Activated naive CD8-positive, alpha-beta T cell (primary cell): ENCODE measurements around the gene HES3.

Experiments used
- H3K27ac Mint-ChIP-seq: one replicate; pipeline ENCODE4 v1.8.0; 2021; ENCODE audit warnings: mixed read lengths
- H3K27me3 Mint-ChIP-seq: one replicate; pipeline ENCODE4 v1.8.0; 2021; ENCODE audit warnings: mixed read lengths
- H3K36me3 Mint-ChIP-seq: one replicate; pipeline ENCODE4 v1.8.0; 2021; ENCODE audit warnings: mixed read lengths
- H3K4me1 Mint-ChIP-seq: one replicate; pipeline ENCODE4 v1.8.0; 2021; ENCODE audit warnings: low read depth, mixed read lengths
- H3K4me3 Mint-ChIP-seq: one replicate; pipeline ENCODE4 v1.8.0; 2021; ENCODE audit warnings: mild to moderate bottlenecking, mixed read lengths
- H3K9me3 Mint-ChIP-seq: one replicate; pipeline ENCODE4 v1.8.0; 2021; ENCODE audit warnings: low read depth, mixed read lengths

Gene HES3

DNA sequence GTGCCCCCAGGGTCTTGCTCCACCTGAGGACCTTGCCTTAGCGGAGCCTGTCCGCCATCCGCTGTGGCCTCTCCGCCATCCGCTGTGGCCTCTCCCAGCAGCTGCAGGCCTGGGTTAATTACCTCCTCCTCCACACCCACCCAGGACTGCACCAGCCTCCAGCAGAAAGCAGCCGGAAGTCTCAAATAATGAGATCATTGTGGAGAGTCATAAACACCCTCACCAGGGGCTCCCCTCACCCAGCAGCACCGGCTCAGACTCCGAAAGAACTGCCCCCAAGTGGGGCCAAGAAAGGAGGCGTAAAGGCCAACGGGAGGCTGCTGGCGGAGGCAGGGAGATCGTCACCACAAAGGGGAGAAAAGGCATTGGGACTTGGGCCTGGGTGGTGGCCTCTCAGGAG is 27.6 kb downstream of the HES3 start:
- Mint-ChIP-seq H3K4me3 (no peak overlapping the region), H3K36me3 (no peaks in the 10 kb centered on the region), H3K4me1 (no peaks in the 10 kb centered on the region), H3K9me3 (no peaks in the 10 kb centered on the region), H3K27ac (no peak overlapping the region), H3K27me3 (no peaks in the 10 kb centered on the region)

GRCh38 chr1:6272452-6272851 is 28.5 kb downstream of the HES3 start:
- H3K36me3 Mint-ChIP-seq = no peaks in the 10 kb centered on the region
- no peaks in the 10 kb centered on the region for H3K9me3 Mint-ChIP-seq
- no peak overlapping the region for H3K4me3 Mint-ChIP-seq
- no peaks in the 10 kb centered on the region for H3K4me1 Mint-ChIP-seq
- no peak overlapping the region for H3K27ac Mint-ChIP-seq
- no peaks in the 10 kb centered on the region for H3K27me3 Mint-ChIP-seq

GRCh38 chr1:6272868-6273267 is 28.9 kb downstream of the HES3 start:
- Mint-ChIP-seq H3K27me3 (no peaks in the 10 kb centered on the region), H3K4me1 (no peaks in the 10 kb centered on the region), H3K9me3 (no peaks in the 10 kb centered on the region), H3K4me3 (no peak overlapping the region), H3K27ac (no peak overlapping the region), H3K36me3 (no peaks in the 10 kb centered on the region)

DNA sequence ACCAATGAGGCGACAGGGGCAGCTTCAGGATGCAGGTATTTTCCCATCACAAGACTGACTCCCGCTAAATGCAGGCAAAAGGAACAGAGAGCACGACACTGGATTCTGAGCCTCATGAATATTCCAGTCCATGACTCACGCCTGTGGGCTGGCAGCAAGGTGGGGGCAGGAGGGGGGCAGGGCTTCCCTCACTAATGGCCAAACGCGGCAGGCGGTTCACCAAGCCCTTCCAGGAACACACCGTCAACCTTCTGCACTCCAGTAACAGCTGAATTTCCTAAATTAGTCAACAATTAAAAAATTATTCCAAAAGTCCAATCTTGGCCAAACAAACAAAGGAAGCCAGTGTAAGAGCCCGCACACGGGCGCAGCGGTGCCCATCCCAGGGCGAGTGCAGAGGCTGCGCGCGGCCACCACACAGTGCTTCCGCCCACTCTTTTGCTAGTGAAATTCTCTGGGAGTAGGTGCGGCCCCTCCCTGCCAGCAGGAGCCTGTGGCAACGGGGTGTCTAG is 29.5 kb downstream of the HES3 start:
- Mint-ChIP-seq H3K27me3 (no peaks in the 10 kb centered on the region), H3K4me3 (no peak overlapping the region), H3K27ac (no peak overlapping the region), H3K9me3 (no peaks in the 10 kb centered on the region), H3K4me1 (no peaks in the 10 kb centered on the region), H3K36me3 (no peaks in the 10 kb centered on the region)

GRCh38 chr1:6274102-6274501 is 30.1 kb downstream of the HES3 start:
- Mint-ChIP-seq H3K9me3 (no peaks in the 10 kb centered on the region), H3K36me3 (no peaks in the 10 kb centered on the region), H3K4me3 (no peak overlapping the region), H3K27me3 (no peaks in the 10 kb centered on the region), H3K4me1 (no peaks in the 10 kb centered on the region), H3K27ac (no peak overlapping the region)

- Mint-ChIP-seq H3K27ac (no peak overlapping the region), H3K36me3 (no peaks in the 10 kb centered on the region), H3K9me3 (no peaks in the 10 kb centered on the region), H3K4me3 (no peak overlapping the region), H3K4me1 (no peaks in the 10 kb centered on the region), H3K27me3 (no peaks in the 10 kb centered on the region)
These were observed 30.7 kb downstream of the HES3 start for GRCh38 chr1:6274622-6275139.

GRCh38 chr1:6275826-6276782 is 32.1 kb downstream of the HES3 start:
- Mint-ChIP-seq H3K27me3 (no peaks in the 10 kb centered on the region), H3K4me1 (no peaks in the 10 kb centered on the region), H3K9me3 (no peaks in the 10 kb centered on the region), H3K36me3 (no peaks in the 10 kb centered on the region), H3K4me3 (no peak overlapping the region), H3K27ac (no peak overlapping the region)

DNA sequence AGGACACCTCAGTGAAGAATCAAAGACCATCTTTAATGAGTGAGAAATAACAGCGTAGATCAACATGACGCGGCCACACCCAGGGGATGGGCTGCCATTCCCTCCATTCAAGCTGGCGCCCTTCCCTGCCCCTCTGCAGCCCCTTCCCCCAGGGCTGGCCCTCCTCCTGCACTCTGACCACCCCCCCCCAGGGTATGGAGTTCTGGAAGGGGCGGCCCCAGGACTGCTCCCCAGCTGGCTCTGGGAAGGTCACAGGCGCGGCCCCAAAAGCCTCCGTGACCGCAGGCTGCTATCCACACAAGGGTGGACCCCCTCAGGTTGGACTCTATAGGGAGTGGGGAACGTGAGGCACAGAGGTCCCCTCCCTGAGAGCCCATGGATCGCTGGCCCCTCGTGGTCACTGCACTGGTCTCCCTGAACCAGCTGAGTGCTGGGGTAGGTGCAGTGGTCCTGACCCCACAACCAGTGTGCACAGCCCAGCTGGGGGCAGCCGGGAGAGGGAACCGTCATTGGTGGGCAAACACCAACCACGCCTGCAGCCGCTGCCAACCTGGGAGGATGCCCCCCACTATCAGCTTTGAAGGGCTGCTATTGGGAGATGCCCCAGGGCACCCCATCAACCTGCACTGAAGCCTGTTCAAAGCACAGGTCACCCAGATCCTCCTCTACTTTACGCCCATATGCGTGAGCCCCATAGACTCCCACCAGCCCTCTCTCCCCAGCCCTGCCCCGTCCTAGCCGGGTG is 33.0 kb downstream of the HES3 start:
- H3K4me1 Mint-ChIP-seq = no peaks in the 10 kb centered on the region
- no peaks in the 10 kb centered on the region for H3K36me3 Mint-ChIP-seq
- H3K27me3 Mint-ChIP-seq = no peaks in the 10 kb centered on the region
- H3K27ac Mint-ChIP-seq = no peak overlapping the region
- no peaks in the 10 kb centered on the region for H3K9me3 Mint-ChIP-seq
- no peak overlapping the region for H3K4me3 Mint-ChIP-seq

DNA sequence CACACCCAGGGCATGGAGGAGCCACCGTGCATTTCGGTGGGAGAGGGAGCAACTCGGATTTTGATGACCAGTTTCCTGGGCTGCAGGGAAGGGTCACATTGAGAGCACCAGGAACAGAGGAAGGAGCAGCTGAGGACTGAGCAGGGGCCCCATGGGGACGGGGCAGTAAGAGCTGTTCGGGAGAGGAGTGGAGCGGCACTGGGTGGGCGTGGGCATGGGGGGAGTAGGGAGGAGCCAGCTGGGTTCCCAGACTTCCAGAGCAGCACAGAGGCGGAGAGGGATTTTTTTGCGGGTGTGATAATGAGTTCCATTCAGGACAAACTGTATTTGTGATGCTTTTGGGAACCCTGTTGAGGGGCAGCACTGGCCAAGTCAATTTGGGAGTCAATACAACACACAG is 34.3 kb downstream of the HES3 start:
- H3K4me1 Mint-ChIP-seq = no peaks in the 10 kb centered on the region
- no peaks in the 10 kb centered on the region for H3K27me3 Mint-ChIP-seq
- no peaks in the 10 kb centered on the region for H3K9me3 Mint-ChIP-seq
- no peak overlapping the region for H3K4me3 Mint-ChIP-seq
- no peak overlapping the region for H3K27ac Mint-ChIP-seq
- H3K36me3 Mint-ChIP-seq = no peaks in the 10 kb centered on the region

GRCh38 chr1:6279066-6279465 is 35.1 kb downstream of the HES3 start:
- H3K27ac Mint-ChIP-seq = no peak overlapping the region
- no peaks in the 10 kb centered on the region for H3K9me3 Mint-ChIP-seq
- no peaks in the 10 kb centered on the region for H3K36me3 Mint-ChIP-seq
- no peaks in the 10 kb centered on the region for H3K4me1 Mint-ChIP-seq
- H3K27me3 Mint-ChIP-seq = no peaks in the 10 kb centered on the region
- H3K4me3 Mint-ChIP-seq = no peak overlapping the region

DNA sequence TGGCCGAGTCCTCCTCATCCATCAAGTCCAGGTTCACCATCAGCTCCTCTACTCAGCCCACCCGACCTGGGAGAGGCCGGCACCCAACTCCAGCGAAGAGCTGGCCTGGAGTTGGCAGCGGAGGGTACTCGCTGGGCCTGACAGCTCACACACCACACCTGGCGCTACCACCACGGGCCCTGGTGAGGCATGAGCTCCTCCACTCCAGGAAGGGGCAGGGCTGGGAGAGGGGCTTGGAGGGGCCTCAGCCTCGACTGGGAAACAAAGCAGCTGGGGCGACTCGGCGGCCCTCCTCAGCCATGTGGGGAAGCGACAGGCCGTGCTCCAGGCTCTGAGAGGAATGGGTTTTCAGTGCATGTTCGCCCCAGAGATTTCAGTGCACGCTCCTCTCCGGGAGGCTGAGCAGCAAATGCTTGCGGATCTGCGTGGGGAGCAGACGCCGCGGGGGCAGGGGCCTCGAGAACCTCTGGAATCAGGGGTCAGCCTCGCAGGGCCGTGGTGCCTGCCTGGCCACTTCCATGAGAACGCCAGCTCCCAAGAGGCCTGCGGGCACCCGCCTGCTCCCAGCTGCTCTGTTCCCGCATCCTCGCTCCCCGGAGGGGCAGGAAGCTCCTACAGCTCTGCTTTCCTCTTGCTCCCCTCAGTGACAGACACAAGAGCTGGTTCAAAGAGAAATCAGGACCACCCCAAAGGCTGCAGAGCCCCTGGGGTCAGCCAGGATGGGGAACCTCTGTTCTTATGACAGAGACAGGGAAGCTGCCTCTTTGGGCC is 35.8 kb downstream of the HES3 start:
- Mint-ChIP-seq H3K4me1 (no peaks in the 10 kb centered on the region), H3K27ac (no peak overlapping the region), H3K9me3 (no peaks in the 10 kb centered on the region), H3K36me3 (no peaks in the 10 kb centered on the region), H3K4me3 (no peak overlapping the region), H3K27me3 (no peaks in the 10 kb centered on the region)

DNA sequence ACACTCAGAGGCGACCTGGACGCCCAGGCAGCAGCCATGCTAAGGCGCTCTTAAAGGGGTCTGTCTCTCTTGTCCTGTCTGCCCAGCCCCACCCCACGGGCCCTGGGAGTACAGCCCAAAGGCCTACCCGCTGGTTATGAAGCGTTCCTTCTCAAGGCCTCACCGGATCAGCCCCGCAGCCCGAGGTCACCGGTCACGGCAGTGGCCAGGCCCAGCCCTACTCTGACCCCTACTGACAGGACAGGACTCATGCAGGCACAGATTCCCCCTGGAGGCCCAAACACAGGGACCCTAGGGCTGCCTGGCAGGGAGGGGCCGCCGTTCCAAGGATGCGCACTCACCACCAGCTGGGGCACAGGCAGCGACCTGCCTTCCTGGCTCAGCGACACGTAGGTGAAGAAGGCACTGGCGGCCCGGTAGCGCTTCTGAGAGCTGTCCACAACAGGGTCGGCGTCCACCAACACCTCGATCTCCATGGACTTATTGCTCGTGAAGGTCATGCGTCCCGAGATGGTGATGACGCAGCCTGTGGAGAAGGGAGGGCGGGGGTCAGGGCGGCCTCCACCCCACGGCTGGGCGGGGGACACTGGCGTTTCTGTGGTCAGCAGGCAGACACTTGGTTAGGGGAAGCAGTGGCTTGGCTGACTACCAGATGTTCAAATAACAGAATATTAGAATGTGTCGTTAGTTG is 36.9 kb downstream of the HES3 start:
- Mint-ChIP-seq H3K4me3 (no peak overlapping the region), H3K27me3 (no peaks in the 10 kb centered on the region), H3K36me3 (no peaks in the 10 kb centered on the region), H3K9me3 (no peaks in the 10 kb centered on the region), H3K27ac (no peak overlapping the region), H3K4me1 (no peaks in the 10 kb centered on the region)

GRCh38 chr1:6281511-6282402 is 37.8 kb downstream of the HES3 start:
- Mint-ChIP-seq H3K4me1 (no peaks in the 10 kb centered on the region), H3K36me3 (no peaks in the 10 kb centered on the region), H3K4me3 (no peak overlapping the region), H3K9me3 (no peaks in the 10 kb centered on the region), H3K27me3 (no peaks in the 10 kb centered on the region), H3K27ac (no peak overlapping the region)
